Left ventricle myocardium superior (tissue), 1 donor: ENCODE measurements around the gene PTPN9. TPM values are rescaled to one million over a fixed set of nuclear protein-coding genes. Genes with fewer than 3 reads are reported as not detected.
A peak's percentile ranks its signal among the peaks of the same experiment; 100 is the strongest.
"Not testable (repeated sequence)": the region's sequence is repeated elsewhere in the genome, so short reads cannot be mapped to it uniquely, and the experiment has no call there.

Source experiments
- ATAC-seq: fragments of 200-7000 bp; cut with Tn5 transposase; one replicate; pipeline ENCODE4 v1.9.1; 2020; ENCODE audit warnings: mild to moderate bottlenecking, moderate library complexity
- DNase-seq: peaks from one replicate; pipeline ENCODE4 v3.0.0-alpha.2; 2020
- intact Hi-C: fragments of 100-400 bp; cut with micrococcal nuclease; formaldehyde crosslinking; loops from one replicate; pipeline ENCODE4 v1.11.0; 2022
- total RNA-seq: library from RNA; stranded (reverse); fragmentation: NEBNext Ultra II Directional; extraction: Animal tissue kit (Norgen Biotek cat#: 25700); gene quantifications from one replicate; pipeline ENCODE4 v1.2.1, GENCODE V29; 2021
- donor health status: DM: no; HTN: yes; CAD: no; lungs with severe emphysema.

The PTPN9 gene
- total RNA-seq, 1 donor from 2014 or later, result 6.6 TPM

- intact Hi-C loops, ATAC-seq, DNase-seq: not testable (repeated sequence)
These were observed 135.1 kb downstream of the PTPN9 start for GRCh38 chr15:75443972-75444453.

- ATAC-seq (no peak), DNase-seq (no peak)
- intact Hi-C loops, result no loop called here
These were observed 141.4 kb downstream of the PTPN9 start for GRCh38 chr15:75437721-75438120.

- intact Hi-C loops, result no loop called here
- DNase-seq (no peak), ATAC-seq (peak; percentile 21)
These were observed 142.2 kb downstream of the PTPN9 start for GRCh38 chr15:75436881-75437280.

GRCh38 chr15:75431682-75432081, 147.4 kb downstream of the PTPN9 start:
- no peak for ATAC-seq
- intact Hi-C loops, result no loop called here
- no peak for DNase-seq

- no peak for ATAC-seq
- intact Hi-C loops, result no loop called here
- DNase-seq, result no peak
These were observed 147.8 kb downstream of the PTPN9 start for GRCh38 chr15:75431270-75431669.

- no peak for ATAC-seq
- intact Hi-C loops, result no loop called here
These were observed 148.9 kb downstream of the PTPN9 start for GRCh38 chr15:75430259-75430658.

GRCh38 chr15:75428152-75428551, 151.0 kb downstream of the PTPN9 start:
- intact Hi-C loops, result no loop called here
- no peak for DNase-seq
- ATAC-seq, result no peak

More at GRCh38 chr15:75430259-75430658, 148.9 kb downstream of the PTPN9 start:
- DNase-seq, result no peak

GRCh38 chr15:75425966-75426500, 153.1 kb downstream of the PTPN9 start:
- intact Hi-C loops, result no loop called here
- DNase-seq (no peak), ATAC-seq (no peak)

- no peak for DNase-seq
- ATAC-seq, result no peak
- intact Hi-C loops, result no loop called here
These were observed 156.6 kb downstream of the PTPN9 start for GRCh38 chr15:75422554-75422953.

GRCh38 chr15:75420698-75421097, 158.4 kb downstream of the PTPN9 start:
- intact Hi-C loops, result no loop called here
- no peak for ATAC-seq

GRCh38 chr15:75416584-75416983, 162.5 kb downstream of the PTPN9 start:
- intact Hi-C loops, result no loop called here

More at GRCh38 chr15:75420698-75421097, 158.4 kb downstream of the PTPN9 start:
- no peak for DNase-seq

More at GRCh38 chr15:75416584-75416983, 162.5 kb downstream of the PTPN9 start:
- no peak for ATAC-seq
- DNase-seq, result no peak

Other genes starting within 250 kb of the PTPN9 start
- 42.3 TPM for gene COMMD4, start 243.3 kb downstream of the PTPN9 start, total RNA-seq
- gene NEIL1, start 232.3 kb downstream of the PTPN9 start, total RNA-seq, result 13.5 TPM
- gene MAN2C1, start 210.7 kb downstream of the PTPN9 start, total RNA-seq, result 96.9 TPM
- gene SIN3A, start 127.6 kb downstream of the PTPN9 start, total RNA-seq, result 28.3 TPM
- 18.1 TPM for gene SNUPN, start 46.4 kb upstream of the PTPN9 start, total RNA-seq
- gene IMP3, start 60.9 kb upstream of the PTPN9 start, total RNA-seq, result 45.3 TPM
- 12.0 TPM for gene SNX33, start 68.6 kb upstream of the PTPN9 start, total RNA-seq
- gene CSPG4, start 133.5 kb upstream of the PTPN9 start, total RNA-seq, result 5.2 TPM